H9 (cell line): Measurements from ENCODE around the gene SF3A2. TPM values are rescaled to one million over a fixed set of nuclear protein-coding genes. Genes with fewer than 3 reads are reported as not detected.

Experiments
- DNase-seq: peaks from one replicate; pipeline ENCODE4 v3.0.0-alpha.2; 2017
- H2AFZ ChIP-seq: one replicate; pipeline ENCODE4 v1.6.1; 2013; ENCODE audit warnings: mild to moderate bottlenecking, low read length, control low read depth, moderate library complexity
- H2AK5ac ChIP-seq: 2 replicates; pipeline ENCODE4 v1.6.1; 2013; ENCODE audit warnings: low read length, control low read depth, mixed read lengths; ENCODE audit not compliant: insufficient read length
- H2BK120ac ChIP-seq: one replicate; pipeline ENCODE4 v1.6.1; 2013; ENCODE audit warnings: low read depth, mild to moderate bottlenecking, low read length, control low read depth, inconsistent platforms; ENCODE audit not compliant: poor library complexity, severe bottlenecking
- H2BK12ac ChIP-seq: 2 replicates; pipeline ENCODE4 v1.6.1; 2013; ENCODE audit warnings: low read length, control low read depth, mixed read lengths, low read depth; ENCODE audit not compliant: insufficient read length
- H2BK15ac ChIP-seq: 2 replicates; pipeline ENCODE4 v1.6.1; 2013; ENCODE audit warnings: low read depth, low read length, control low read depth
- H2BK20ac ChIP-seq: one replicate; pipeline ENCODE4 v1.6.1; 2013; ENCODE audit warnings: low read depth, mild to moderate bottlenecking, low read length, control low read depth, inconsistent platforms; ENCODE audit not compliant: poor library complexity, severe bottlenecking
- H2BK5ac ChIP-seq: 2 replicates; pipeline ENCODE4 v1.6.1; 2013; ENCODE audit warnings: low read length, control low read depth, mixed read lengths; ENCODE audit not compliant: insufficient read length
- H3K14ac ChIP-seq: 2 replicates; pipeline ENCODE4 v1.6.1; 2013; ENCODE audit warnings: low read length, control low read depth; ENCODE audit not compliant: insufficient read depth
- H3K18ac ChIP-seq: 2 replicates; pipeline ENCODE4 v1.6.1; 2013; ENCODE audit warnings: low read depth, mild to moderate bottlenecking, mixed read lengths, low read length, control low read depth; ENCODE audit not compliant: insufficient read length
- H3K23ac ChIP-seq: 2 replicates; pipeline ENCODE4 v1.6.1; 2013; ENCODE audit warnings: low read length, control low read depth, mixed read lengths, low read depth; ENCODE audit not compliant: insufficient read length
- H3K23me2 ChIP-seq: 2 replicates; pipeline ENCODE4 v1.6.1; 2013; ENCODE audit warnings: low read depth, mild to moderate bottlenecking, mixed read lengths, low read length, control low read depth; ENCODE audit not compliant: insufficient read length, poor library complexity, severe bottlenecking
- H3K27ac ChIP-seq: 2 replicates; pipeline ENCODE4 v1.5.1; 2013; ENCODE audit warnings: low read length, control low read depth, mixed read lengths, low read depth; ENCODE audit not compliant: insufficient read length
- H3K27me3 ChIP-seq: 2 replicates; pipeline ENCODE4 v1.6.1; 2013; ENCODE audit warnings: low read length, control low read depth, inconsistent platforms; ENCODE audit not compliant: insufficient read depth
- H3K4ac ChIP-seq: 2 replicates; pipeline ENCODE4 v1.6.1; 2013; ENCODE audit warnings: low read depth, mild to moderate bottlenecking, control low read depth, inconsistent platforms, low read length, moderate library complexity
- H3K4me1 ChIP-seq: 2 replicates; pipeline ENCODE4 v1.6.1; 2013; ENCODE audit warnings: low read length, control low read depth, inconsistent platforms; ENCODE audit not compliant: insufficient read depth
- H3K4me2 ChIP-seq: 2 replicates; pipeline ENCODE4 v1.6.1; 2013; ENCODE audit warnings: low read length, control low read depth, mixed read lengths; ENCODE audit not compliant: insufficient read length, insufficient read depth
- H3K56ac ChIP-seq: 2 replicates; pipeline ENCODE4 v1.6.1; 2013; ENCODE audit warnings: low read depth, mild to moderate bottlenecking, mixed read lengths, low read length, control low read depth; ENCODE audit not compliant: insufficient read length
- H3K79me1 ChIP-seq: 2 replicates; pipeline ENCODE4 v1.6.1; 2013; ENCODE audit warnings: low read depth, mild to moderate bottlenecking, moderate library complexity, low read length, control low read depth, inconsistent platforms; ENCODE audit not compliant: insufficient read depth, poor library complexity, severe bottlenecking
- H3K79me2 ChIP-seq: 2 replicates; pipeline ENCODE4 v1.6.1; 2013; ENCODE audit warnings: low read length, control low read depth, inconsistent platforms; ENCODE audit not compliant: insufficient read depth
- H3K9ac ChIP-seq: 2 replicates; pipeline ENCODE4 v1.6.1; 2013; ENCODE audit warnings: low read length, control low read depth, mixed read lengths; ENCODE audit not compliant: insufficient read length; ENCODE audit errors: extremely low read depth
- H3K9me3 ChIP-seq: one replicate; pipeline ENCODE4 v1.6.1; 2013; ENCODE audit warnings: low read depth, low read length, inconsistent platforms; ENCODE audit not compliant: control insufficient read depth
- H3T11ph ChIP-seq: one replicate; pipeline ENCODE4 v1.6.1; 2013; ENCODE audit warnings: mild to moderate bottlenecking, low read length, control low read depth, inconsistent platforms
- H4K20me1 ChIP-seq: one replicate; pipeline ENCODE4 v1.6.1; 2013; ENCODE audit not compliant: control insufficient read depth, insufficient read length, insufficient read depth
- H4K5ac ChIP-seq: 2 replicates; pipeline ENCODE4 v1.6.1; 2013; ENCODE audit warnings: low read depth, mild to moderate bottlenecking, mixed read lengths, low read length, control low read depth; ENCODE audit not compliant: insufficient read length
- H4K8ac ChIP-seq: replicated peaks from 2 replicates; pipeline ENCODE4 v1.6.1; 2013; ENCODE audit warnings: low read length, control low read depth, mixed read lengths, low read depth; ENCODE audit not compliant: insufficient read length
- H4K91ac ChIP-seq: 2 replicates; pipeline ENCODE4 v1.6.1; 2013; ENCODE audit warnings: low read depth, mild to moderate bottlenecking, moderate library complexity, mixed read lengths, low read length, control low read depth; ENCODE audit not compliant: insufficient read length
- H3K27ac Mint-ChIP-seq, 3 experiments: 2 replicates in 2 of 3; 3 replicates in 1 of 3; pipeline ENCODE4 v1.8.0; 2020 to 2021; ENCODE audit warnings: mixed read lengths in 3 of 3, mild to moderate bottlenecking in 1 of 3, moderate library complexity in 1 of 3
- H3K27me3 Mint-ChIP-seq: 2 replicates; pipeline ENCODE4 v1.8.0; 2021; ENCODE audit warnings: low read depth, mild to moderate bottlenecking, moderate library complexity, mixed read lengths
- H3K36me3 Mint-ChIP-seq, 3 experiments: 2 replicates in 2 of 3; 3 replicates in 1 of 3; pipeline ENCODE4 v1.8.0; 2020 to 2021; ENCODE audit warnings: low read depth in 3 of 3, mixed read lengths in 3 of 3; ENCODE audit not compliant: insufficient read depth in 1 of 3
- H3K4me1 Mint-ChIP-seq, 2 experiments: 2 replicates each; pipeline ENCODE4 v1.8.0; 2020; ENCODE audit warnings: mixed read lengths in 2 of 2
- H3K4me3 Mint-ChIP-seq, 2 experiments: 2 replicates in 1 of 2; 3 replicates in 1 of 2; pipeline ENCODE4 v1.8.0; 2020 to 2021; ENCODE audit warnings: mild to moderate bottlenecking in 2 of 2, mixed read lengths in 2 of 2, moderate library complexity in 1 of 2
- H3K9me3 Mint-ChIP-seq, 2 experiments: 2 replicates in 1 of 2; 3 replicates in 1 of 2; pipeline ENCODE4 v1.8.0; 2020; ENCODE audit warnings: mild to moderate bottlenecking in 2 of 2, mixed read lengths in 2 of 2, moderate library complexity in 1 of 2
- CTCF ChIP-seq: fragments of 200-600 bp; sonication (generic); conservative IDR thresholded peaks from 3 replicates; pipeline ENCODE4 v1.8.0; 2021; ENCODE audit warnings: antibody characterized with exemption, mild to moderate bottlenecking
- WGBS: extraction: QIAGEN DNeasy Blood & Tissue Kit; methylation state at CpG from one replicate; pipeline ENCODE4 v1.1.7; 2013; ENCODE audit warnings: missing lambda C conversion rate, low lambda C conversion rate, mixed read lengths; ENCODE audit not compliant: insufficient read length; ENCODE audit errors: extremely low coverage; 5-methylcytosine and 5-hydroxymethylcytosine counted together
- total RNA-seq: library from RNA; stranded (reverse); gene quantifications from 2 replicates; pipeline ENCODE4 v1.2.1, GENCODE V29; 2021

Gene SF3A2
- total RNA-seq, 1 experiment from 2014 or later: 166 TPM

GRCh38 chr19:2283835-2284507 is 47.3 kb downstream of the SF3A2 start:
- no peak overlapping the region for H3K14ac ChIP-seq
- no peak overlapping the region for H2BK120ac ChIP-seq
- WGBS: no CpG with 5 or more reads among the region's 8 CpGs
- H4K8ac ChIP-seq: no peak overlapping the region
- H3K27ac Mint-ChIP-seq: no peak overlapping the region
- no peak overlapping the region for H3T11ph ChIP-seq
- no peak overlapping the region for H4K91ac ChIP-seq
- H3K79me1 ChIP-seq: no peaks in the 10 kb centered on the region
- peaks cover 0 to 3% (median 3%) of the 10 kb centered on the region in 3 experiments; a peak in 2 of 7 replicates for H3K36me3 Mint-ChIP-seq
- DNase-seq: no peak
- H3K79me2 ChIP-seq: no peaks in the 10 kb centered on the region
- no peak overlapping the region for H2AK5ac ChIP-seq
- H2AFZ ChIP-seq: no peak overlapping the region
- no peak overlapping the region for H4K5ac ChIP-seq
- H2BK15ac ChIP-seq: no peak overlapping the region
- no peak overlapping the region for H3K27ac ChIP-seq
- H3K18ac ChIP-seq: no peak overlapping the region
- H3K4me1 Mint-ChIP-seq: peaks cover 3 to 7% of the 10 kb centered on the region in 2 experiments; a peak in 2 of 4 replicates
- H3K27me3 ChIP-seq: peaks cover 10% of the 10 kb centered on the region; the same call in 1 of the 2 replicates
- peaks cover 7% of the 10 kb centered on the region for H3K23me2 ChIP-seq
- no peak overlapping the region for H2BK20ac ChIP-seq
- H4K20me1 ChIP-seq: no peaks in the 10 kb centered on the region
- no peak overlapping the region for H2BK12ac ChIP-seq
- no peak overlapping the region for H3K56ac ChIP-seq
- no peak overlapping the region for H3K23ac ChIP-seq
- H3K9me3 ChIP-seq: no peaks in the 10 kb centered on the region
- no peaks in the 10 kb centered on the region for H3K4me1 ChIP-seq
- H3K9me3 Mint-ChIP-seq: peaks cover 2% of the 10 kb centered on the region in 2 experiments; a peak in 3 of 5 replicates
- H3K9ac ChIP-seq: no peak overlapping the region
- no peak overlapping the region for H3K4me3 Mint-ChIP-seq
- H3K27me3 Mint-ChIP-seq: peaks cover 63% of the 10 kb centered on the region
- no peak overlapping the region for H2BK5ac ChIP-seq
- no peak overlapping the region for H3K4ac ChIP-seq
- no peak for TF ChIP-seq CTCF
- H3K4me2 ChIP-seq: no peak overlapping the region
